Skeletal muscle satellite cell (primary cell): ENCODE measurements around the gene NOP16.

Experiments used
- H3K27me3 ChIP-seq: 2 replicates; pipeline ENCODE4 v1.7.0; 2013; ENCODE audit warnings: low read length; ENCODE audit not compliant: control insufficient read depth, insufficient read depth
- H3K36me3 ChIP-seq: 2 replicates; pipeline ENCODE4 v1.7.0; 2013; ENCODE audit warnings: mild to moderate bottlenecking, control low read depth, low read length; ENCODE audit not compliant: insufficient read depth
- H3K4me1 ChIP-seq: 2 replicates; pipeline ENCODE4 v1.7.0; 2013; ENCODE audit warnings: low read length; ENCODE audit not compliant: control insufficient read depth, insufficient read depth
- H3K4me2 ChIP-seq: 2 replicates; pipeline ENCODE4 v1.7.0; 2013; ENCODE audit warnings: mild to moderate bottlenecking, low read length
- H3K4me3 ChIP-seq: 2 replicates; pipeline ENCODE4 v1.7.0; 2013; ENCODE audit warnings: low read length
- H3K9ac ChIP-seq: 2 replicates; pipeline ENCODE4 v1.7.0; 2013; ENCODE audit warnings: mild to moderate bottlenecking, low read depth, low read length, moderate library complexity
- H3K9me3 ChIP-seq: replicated peaks from 2 replicates; pipeline ENCODE4 v1.7.0; 2013; ENCODE audit warnings: mild to moderate bottlenecking, control low read depth, low read length

NOP16 gene

DNA sequence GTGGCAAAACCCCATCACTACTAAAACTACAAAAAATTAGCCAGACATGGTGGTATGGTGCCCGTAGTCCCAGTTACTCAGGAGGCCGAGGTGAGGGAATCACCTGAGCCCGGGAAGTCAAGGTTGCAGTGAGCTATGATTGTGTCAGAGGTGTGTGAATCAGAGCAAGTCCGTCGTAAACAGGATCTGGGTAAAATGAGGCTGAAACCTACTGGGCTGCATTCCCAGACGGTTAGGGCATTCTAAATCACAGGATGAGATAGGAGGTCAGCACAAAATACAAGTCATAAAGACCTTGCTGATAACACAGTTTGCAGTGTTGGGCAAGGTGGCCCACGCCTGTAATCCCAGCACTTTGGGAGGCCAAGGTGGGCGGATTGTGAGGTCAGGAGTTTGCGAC lies 29.9 kb upstream of the NOP16 start:
- no peak overlapping the region for H3K4me3 ChIP-seq
- peaks cover 12% of the 10 kb centered on the region for H3K27me3 ChIP-seq
- no peak overlapping the region for H3K9ac ChIP-seq
- H3K9me3 ChIP-seq: no peaks in the 10 kb centered on the region
- H3K4me2 ChIP-seq: no peak overlapping the region
- peaks cover 30% of the 10 kb centered on the region for H3K4me1 ChIP-seq
- no peaks in the 10 kb centered on the region for H3K36me3 ChIP-seq

DNA sequence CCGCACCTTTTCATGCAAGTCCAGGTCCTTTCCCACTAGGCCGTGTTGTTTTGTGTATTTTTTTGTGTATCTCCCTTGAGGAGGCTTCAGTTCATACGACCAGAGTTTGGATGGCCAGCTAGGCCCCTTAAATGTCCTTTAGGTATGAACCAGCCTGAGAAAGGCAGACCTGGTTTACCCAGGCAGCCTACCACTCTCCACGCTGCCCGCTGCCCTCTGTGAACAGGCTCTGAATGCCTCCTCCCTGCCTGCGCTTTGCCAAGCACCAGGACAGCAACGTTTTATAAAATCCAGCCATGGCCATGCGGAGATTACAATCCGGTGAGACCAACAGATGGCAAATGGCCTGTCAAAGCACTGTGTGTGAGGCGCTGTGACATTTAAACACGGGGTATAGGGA lies 28.6 kb upstream of the NOP16 start:
- Histone ChIP-seq H3K4me2 (peak overlapping the region; percentile 92), H3K9ac (peak overlapping the region; percentile 10), H3K27me3 (peaks cover 6% of the 10 kb centered on the region), H3K36me3 (no peaks in the 10 kb centered on the region), H3K4me3 (peak overlapping the region; percentile 96), H3K9me3 (no peaks in the 10 kb centered on the region), H3K4me1 (peaks cover 43% of the 10 kb centered on the region)

DNA sequence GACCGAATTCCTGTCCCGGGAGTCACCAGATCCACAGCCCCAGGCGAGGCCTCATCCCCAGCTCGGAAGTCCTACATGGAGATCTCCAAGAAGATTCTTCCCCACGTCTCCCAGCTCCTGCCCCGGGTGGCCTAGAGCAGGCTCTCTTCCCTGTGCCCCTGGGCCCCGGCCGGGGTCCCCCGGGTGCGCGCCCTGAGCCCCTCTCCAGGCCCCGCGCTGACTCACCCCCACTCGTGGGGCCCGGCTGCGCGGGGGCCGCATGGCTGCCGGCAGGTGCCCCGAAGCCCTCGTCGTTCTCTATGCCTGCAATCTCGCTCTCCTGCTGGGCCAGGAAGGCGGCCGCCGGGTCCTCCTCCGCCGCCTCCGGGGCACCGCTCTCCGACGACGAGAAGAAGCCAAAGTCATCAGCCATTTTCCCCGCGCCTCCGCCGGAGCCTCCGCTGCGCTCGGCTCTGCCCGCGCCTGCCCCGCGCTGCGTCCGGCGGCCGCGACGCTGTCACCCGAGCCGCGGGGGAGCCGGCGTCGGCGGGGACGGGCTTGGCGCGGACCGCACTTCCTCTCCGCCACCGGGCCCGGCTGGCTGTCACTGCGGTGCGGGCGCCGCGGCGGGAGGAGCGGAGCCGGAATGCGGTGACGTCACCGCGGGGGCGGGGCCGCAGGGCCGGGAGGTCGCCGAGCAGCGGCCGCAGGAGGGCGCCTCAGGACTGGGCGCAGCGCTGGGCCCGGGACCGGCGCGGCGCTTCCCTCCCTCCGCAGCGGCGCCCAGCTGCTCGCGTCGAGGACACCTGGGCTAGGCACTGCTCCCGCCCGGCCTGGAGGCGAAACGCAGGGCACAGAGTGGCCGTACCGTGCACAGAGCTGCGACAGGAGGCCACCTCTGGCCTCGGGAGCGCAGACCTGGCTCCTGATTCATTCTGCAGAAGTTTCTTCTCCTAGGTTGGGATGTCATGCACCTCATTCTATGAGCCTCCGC lies 27.8 kb upstream of the NOP16 start, which contains the start of gene CLTB:
Gene CLTB (minus strand): TSS at position 588 of the 973 bp plus-strand sequence. CDS start 176 bp downstream, at position 412.
- Histone ChIP-seq H3K4me1 (peaks cover 49% of the 10 kb centered on the region), H3K4me2 (peak within 1 kb of the TSS; percentile 92), H3K27me3 (peaks cover 6% of the 10 kb centered on the region), H3K9ac (peak within 1 kb of the TSS; percentile 94), H3K9me3 (no peaks in the 10 kb centered on the region), H3K4me3 (peak within 1 kb of the TSS; percentile 96), H3K36me3 (no peaks in the 10 kb centered on the region)

DNA sequence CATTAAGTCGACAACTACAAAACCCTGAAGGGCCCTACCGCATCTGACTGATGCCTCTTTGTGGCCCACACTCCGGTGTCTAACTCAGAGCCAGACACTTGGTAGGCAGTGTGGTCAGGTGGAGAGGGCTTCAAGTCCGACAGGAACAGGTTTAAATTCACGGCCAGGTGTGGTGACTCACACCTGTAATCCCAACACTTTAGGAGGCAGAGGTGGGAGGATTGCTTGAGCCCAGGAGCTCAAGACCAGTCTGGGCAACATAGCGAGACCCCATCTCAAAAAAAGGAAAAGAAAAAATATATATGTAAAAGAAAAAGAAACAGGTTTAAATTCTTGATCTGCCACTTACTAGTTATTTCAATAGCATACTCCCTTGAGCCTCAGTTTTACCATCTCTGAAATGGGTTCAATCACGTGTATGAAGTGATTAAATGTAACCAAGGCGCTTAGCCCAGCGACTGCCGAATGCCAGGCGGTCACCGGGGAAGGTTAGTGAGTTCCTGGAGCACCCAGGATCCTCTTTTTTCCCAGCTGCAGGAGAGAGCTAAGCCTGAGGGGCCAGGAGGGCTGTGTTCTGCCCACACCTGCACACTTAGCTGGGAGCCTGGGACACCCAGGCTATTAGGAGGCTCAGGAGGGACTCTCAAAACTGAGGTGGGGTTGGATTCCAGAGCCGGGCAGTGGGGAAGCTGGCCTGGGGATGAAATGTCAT lies 27.0 kb upstream of the NOP16 start:
- Histone ChIP-seq H3K36me3 (no peaks in the 10 kb centered on the region), H3K27me3 (peaks cover 4% of the 10 kb centered on the region), H3K4me3 (peak overlapping the region; percentile 96), H3K4me1 (peaks cover 57% of the 10 kb centered on the region), H3K4me2 (peak overlapping the region; percentile 92), H3K9me3 (no peaks in the 10 kb centered on the region), H3K9ac (peak overlapping the region; percentile 94)

DNA sequence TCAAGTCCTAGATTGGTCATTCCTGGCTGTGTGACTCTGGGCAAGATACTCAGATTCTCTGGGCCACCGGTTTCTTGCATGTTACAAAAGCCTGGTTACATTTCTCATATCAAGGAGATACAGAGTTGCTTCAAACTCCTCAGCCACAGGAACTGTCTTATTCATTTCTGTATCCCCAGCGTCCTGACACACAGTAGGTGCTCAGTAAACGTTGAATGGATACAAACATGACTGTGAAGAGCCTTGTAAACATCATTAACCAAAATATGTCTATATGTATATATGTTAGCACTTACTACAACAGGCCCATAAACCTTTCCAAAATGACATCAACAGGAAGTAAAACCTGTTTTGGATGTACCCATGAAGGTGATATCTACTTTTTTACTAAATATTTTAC lies 26.3 kb upstream of the NOP16 start:
- Histone ChIP-seq H3K4me1 (peaks cover 57% of the 10 kb centered on the region), H3K9ac (peak overlapping the region; percentile 42), H3K4me3 (peak overlapping the region; percentile 96)

DNA sequence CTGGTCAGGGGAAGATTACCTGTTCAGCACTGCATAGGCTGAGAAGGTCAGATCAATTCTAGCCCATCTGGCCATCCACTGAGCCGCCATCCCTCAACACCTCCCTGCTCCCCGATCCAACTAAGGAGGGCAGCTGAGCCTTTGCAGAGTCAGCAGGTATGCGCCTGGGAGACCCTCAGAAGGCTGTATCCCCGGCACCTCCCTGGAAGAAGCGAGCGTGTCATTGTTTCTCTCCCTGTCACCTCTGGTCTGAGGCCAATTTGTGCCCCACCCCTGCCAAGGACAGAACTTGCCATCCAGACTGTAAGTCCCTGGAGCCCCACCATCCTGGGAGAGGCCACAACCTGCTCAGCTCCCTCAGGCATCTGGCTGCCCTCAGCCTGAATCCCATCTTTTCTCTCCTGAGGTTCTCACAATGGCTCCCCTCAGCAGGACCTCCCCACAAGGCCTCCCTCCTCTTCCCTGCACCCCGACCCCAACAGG lies 25.4 kb upstream of the NOP16 start:
- H3K9me3 ChIP-seq: no peaks in the 10 kb centered on the region
- peaks cover 5% of the 10 kb centered on the region for H3K36me3 ChIP-seq
- peak overlapping the region; percentile 29 for H3K4me3 ChIP-seq
- no peaks in the 10 kb centered on the region for H3K27me3 ChIP-seq
- peak overlapping the region; percentile 31 for H3K9ac ChIP-seq
- H3K4me1 ChIP-seq: peaks cover 57% of the 10 kb centered on the region
- peak overlapping the region; percentile 92 for H3K4me2 ChIP-seq

More for the DNA sequence above, 26.3 kb upstream of the NOP16 start:
- peak overlapping the region; percentile 92 for H3K4me2 ChIP-seq
- peaks cover 1% of the 10 kb centered on the region for H3K36me3 ChIP-seq
- no peaks in the 10 kb centered on the region for H3K9me3 ChIP-seq
- H3K27me3 ChIP-seq: no peaks in the 10 kb centered on the region

DNA sequence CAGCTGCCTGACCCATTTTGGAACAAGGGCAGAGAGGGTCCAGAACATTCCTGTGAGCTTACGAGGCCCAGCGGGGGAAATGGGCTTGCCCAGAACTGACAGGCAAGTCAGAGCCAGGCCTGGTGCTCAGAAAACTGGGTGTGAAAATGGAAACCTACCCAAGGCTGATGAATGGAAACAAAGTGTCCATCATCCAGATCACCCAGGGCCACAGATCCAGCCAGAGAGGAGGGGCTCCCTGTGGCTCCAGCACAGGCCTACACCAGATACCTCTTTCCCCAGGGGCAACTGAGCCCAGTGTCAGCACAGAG lies 24.8 kb upstream of the NOP16 start:
- H3K4me1 ChIP-seq: peaks cover 57% of the 10 kb centered on the region
- H3K9ac ChIP-seq: peak overlapping the region; percentile 31
- peak overlapping the region; percentile 92 for H3K4me2 ChIP-seq
- H3K36me3 ChIP-seq: peaks cover 8% of the 10 kb centered on the region
- no peaks in the 10 kb centered on the region for H3K27me3 ChIP-seq
- no peaks in the 10 kb centered on the region for H3K9me3 ChIP-seq
- H3K4me3 ChIP-seq: peak overlapping the region; percentile 29

DNA sequence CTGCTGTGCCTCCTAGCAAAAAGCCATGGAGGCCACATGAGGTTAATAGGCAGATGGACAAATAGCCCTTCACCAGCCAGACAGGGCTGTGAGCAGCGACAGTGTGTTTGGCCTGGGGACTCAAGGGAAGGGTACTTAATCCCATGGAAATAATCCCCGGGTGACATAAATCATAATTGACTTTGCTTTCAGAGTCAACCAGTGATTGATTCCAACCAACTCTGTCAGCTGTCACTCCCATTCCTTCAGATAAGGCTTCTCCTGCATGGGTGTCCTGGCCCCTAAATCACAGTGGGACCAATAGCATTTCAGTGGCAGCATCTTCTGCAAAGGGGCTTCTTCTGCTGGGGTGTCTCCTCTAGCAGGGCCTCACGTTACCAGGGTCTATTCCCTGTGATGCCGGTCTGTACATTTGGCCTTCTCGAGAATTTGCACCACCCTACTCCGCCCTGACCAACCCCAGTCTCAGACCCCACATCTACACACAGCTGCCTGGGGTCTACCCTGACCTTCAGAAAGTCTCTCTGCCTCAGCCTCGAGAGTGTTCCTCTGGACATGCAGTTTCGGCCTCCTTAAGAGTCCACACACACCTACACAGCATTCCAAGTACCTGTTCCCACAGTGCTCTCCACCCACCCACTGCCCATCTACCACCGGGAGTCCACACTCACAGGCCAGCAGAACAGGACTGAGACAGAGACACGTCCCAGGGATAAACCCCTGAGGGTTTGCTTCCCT lies 24.3 kb upstream of the NOP16 start:
- Histone ChIP-seq H3K27me3 (no peaks in the 10 kb centered on the region), H3K4me1 (peaks cover 57% of the 10 kb centered on the region), H3K4me2 (peak overlapping the region; percentile 92), H3K4me3 (peak overlapping the region; percentile 29), H3K36me3 (peaks cover 11% of the 10 kb centered on the region), H3K9me3 (no peaks in the 10 kb centered on the region), H3K9ac (no peak overlapping the region)

DNA sequence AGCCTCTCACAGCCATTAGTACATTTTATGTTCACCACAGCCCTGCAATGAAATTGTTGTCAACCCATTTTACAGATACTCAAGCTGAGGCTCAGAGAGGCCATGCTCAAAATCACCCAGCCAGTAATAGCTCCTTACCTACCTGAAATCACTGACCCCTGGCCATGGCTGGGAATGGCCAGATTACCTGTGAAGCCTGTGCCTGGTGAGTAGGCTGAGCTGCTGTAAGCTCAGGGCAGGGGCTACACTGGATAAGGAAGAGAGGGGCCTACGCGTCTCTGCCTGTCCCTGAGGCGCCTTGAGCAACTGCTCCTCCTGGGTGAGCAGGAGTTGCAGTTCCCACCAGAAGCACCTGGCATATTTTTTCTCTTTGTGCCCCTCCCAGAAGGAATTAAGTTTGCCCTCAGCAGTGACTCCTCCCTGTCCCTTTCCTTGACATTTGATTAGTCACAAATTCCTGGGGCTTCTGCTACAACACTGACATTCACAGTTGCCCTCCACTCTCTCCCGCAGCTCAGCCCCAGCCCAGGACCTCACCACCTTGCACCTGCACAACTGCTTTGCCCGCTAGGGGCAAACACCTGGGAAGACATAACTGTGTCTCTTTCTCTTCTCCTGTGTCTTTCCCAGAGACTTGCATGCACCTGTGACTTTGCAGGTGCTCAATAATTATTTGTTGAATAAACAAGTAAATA lies 22.2 kb upstream of the NOP16 start:
- no peaks in the 10 kb centered on the region for H3K27me3 ChIP-seq
- no peak overlapping the region for H3K9ac ChIP-seq
- H3K36me3 ChIP-seq: peaks cover 23% of the 10 kb centered on the region
- H3K4me1 ChIP-seq: peaks cover 50% of the 10 kb centered on the region
- no peak overlapping the region for H3K4me3 ChIP-seq
- no peak overlapping the region for H3K4me2 ChIP-seq
- no peaks in the 10 kb centered on the region for H3K9me3 ChIP-seq

DNA sequence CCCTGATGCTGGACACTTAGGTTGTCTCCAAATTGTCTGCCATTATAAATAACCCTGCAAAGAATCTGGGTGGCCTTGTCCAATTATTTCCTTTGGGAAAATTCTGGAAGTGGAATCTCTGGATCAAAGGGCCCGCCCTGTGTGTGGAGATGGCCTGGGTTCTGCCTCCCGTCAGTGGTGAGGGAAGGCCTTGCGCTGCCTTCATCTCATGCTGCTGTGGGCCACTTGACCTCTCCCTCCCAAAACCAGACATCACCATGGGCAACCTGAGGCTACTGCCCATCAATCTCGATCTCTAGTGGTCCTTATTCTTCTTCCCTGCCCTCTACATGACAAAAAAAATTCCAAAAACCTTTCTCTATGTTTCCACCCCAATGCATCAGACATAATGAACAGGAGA lies 21.4 kb upstream of the NOP16 start:
- Histone ChIP-seq H3K27me3 (no peaks in the 10 kb centered on the region), H3K4me1 (peaks cover 41% of the 10 kb centered on the region), H3K9me3 (no peaks in the 10 kb centered on the region), H3K9ac (no peak overlapping the region), H3K4me2 (no peak overlapping the region), H3K4me3 (no peak overlapping the region), H3K36me3 (peaks cover 26% of the 10 kb centered on the region)
